Measurements from ENCODE around the gene WRNIP1. TPM values are rescaled to one million over a fixed set of nuclear protein-coding genes. Genes with fewer than 3 reads are reported as not detected.

The WRNIP1 gene
- total and polyA plus RNA-seq, 9 of the 15 experiments (the other 6 are each of a cell fraction or from before 2014, with no cell fraction given): 13.2 to 63.6 (median 48.6) TPM

DNA sequence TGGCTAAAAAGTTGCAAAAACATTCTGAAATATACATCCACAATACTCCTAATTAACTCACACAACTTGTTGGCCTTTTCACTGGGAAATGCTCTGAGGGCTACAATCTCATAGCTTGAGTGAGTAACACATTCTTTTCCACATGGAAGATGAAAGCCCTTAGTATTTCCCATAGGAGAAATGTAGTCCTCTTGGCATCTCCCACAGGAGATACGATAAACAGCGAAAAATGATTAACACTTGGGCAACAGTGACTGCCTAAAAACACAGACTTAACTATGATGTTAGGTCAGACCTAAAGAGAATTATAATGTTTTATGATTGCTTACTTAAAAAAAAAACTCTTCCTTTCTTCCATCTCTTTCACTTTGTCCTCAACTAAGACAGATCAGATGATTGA, 23.4 kb upstream of the WRNIP1 start (continued):
- TF ChIP-seq ZNF740 (CRISPR knock-in tag; IDR thresholded peaks at IDR 0.05): no peak
- no peak for TF ChIP-seq ZNF740 (tag; IDR thresholded peaks at IDR 0.05)
- no peak for TF ChIP-seq NUFIP1 (IDR thresholded peaks at IDR 0.05; ENCODE audit: partially characterized antibody)

- Histone ChIP-seq H2AFZ (ENCODE audit: low read depth, low read length) (peak overlapping the region; percentile 54), H3K9me3 (replicated peaks; ENCODE audit: control insufficient read depth, insufficient read depth, low read depth, low read length) (no peaks in the 10 kb centered on the region), H4K20me1 (replicated peaks; ENCODE audit: control insufficient read depth, insufficient read depth, low read length) (no peaks in the 10 kb centered on the region), H3K4me3 (no peak overlapping the region), H3K27me3 (ENCODE audit: control insufficient read depth in 2 of 2, insufficient read depth in 2 of 2, low read length in 2 of 2) (no peaks in the 10 kb centered on the region), H3K9me1 (ENCODE audit: control insufficient read depth, insufficient read depth, low read length) (no peaks in the 10 kb centered on the region), H3K79me2 (ENCODE audit: control insufficient read depth, insufficient read depth, low read length) (no peaks in the 10 kb centered on the region), H3K27ac (ENCODE audit: extremely low read depth, low read depth, low read length) (no peak overlapping the region), H3K4me2 (ENCODE audit: insufficient read depth, low read length) (no peak overlapping the region), H3K36me3 (ENCODE audit: control insufficient read depth, insufficient read depth, low read length) (no peaks in the 10 kb centered on the region), H3K9ac (ENCODE audit: insufficient read depth in 1 of 2, low read depth in 2 of 2, low read length in 2 of 2) (peak overlapping the region in 1 of 2 experiments; percentile 6; a peak in 1 of 4 replicates), H3K4me1 (replicated peaks in 1 of 2; ENCODE audit: control insufficient read depth in 2 of 2, insufficient read depth in 2 of 2, low read length in 2 of 2) (peaks cover 5 to 11% of the 10 kb centered on the region in 2 experiments; a peak in 3 of 5 replicates)
- DNase-seq (ENCODE audit: extremely low read depth in 1 of 4, low spot score in 3 of 4): no peak
- no TSS peak for BruUV-seq (replicated peaks)
- FAIRE-seq: no peak
- TF ChIP-seq HNRNPL (IDR thresholded peaks at IDR 0.05; ENCODE audit: low read depth, low read length): no peak
- TF ChIP-seq GTF2F1 (IDR thresholded peaks at IDR 0.05; ENCODE audit: low read depth, low read length): no peak
- TF ChIP-seq KHSRP (IDR thresholded peaks at IDR 0.05): no peak
- TF ChIP-seq ZNF785 (CRISPR knock-in tag; IDR thresholded peaks at IDR 0.05): no peak
- TF ChIP-seq, protein P1, sequence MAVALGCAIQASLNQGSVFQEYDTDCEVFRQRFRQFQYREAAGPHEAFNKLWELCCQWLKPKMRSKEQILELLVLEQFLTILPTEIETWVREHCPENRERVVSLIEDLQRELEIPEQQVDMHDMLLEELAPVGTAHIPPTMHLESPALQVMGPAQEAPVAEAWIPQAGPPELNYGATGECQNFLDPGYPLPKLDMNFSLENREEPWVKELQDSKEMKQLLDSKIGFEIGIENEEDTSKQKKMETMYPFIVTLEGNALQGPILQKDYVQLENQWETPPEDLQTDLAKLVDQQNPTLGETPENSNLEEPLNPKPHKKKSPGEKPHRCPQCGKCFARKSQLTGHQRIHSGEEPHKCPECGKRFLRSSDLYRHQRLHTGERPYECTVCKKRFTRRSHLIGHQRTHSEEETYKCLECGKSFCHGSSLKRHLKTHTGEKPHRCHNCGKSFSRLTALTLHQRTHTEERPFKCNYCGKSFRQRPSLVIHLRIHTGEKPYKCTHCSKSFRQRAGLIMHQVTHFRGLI (CRISPR knock-in tag; IDR thresholded peaks at IDR 0.05): no peak
- no peak for TF ChIP-seq ZNF23 (CRISPR knock-in tag; IDR thresholded peaks at IDR 0.05)
- TF ChIP-seq SNIP1 (IDR thresholded peaks at IDR 0.05; ENCODE audit: low read depth): no peak
- no peak for TF ChIP-seq ELF2 (CRISPR knock-in tag; IDR thresholded peaks at IDR 0.05)
- TF ChIP-seq ZNF165 (CRISPR knock-in tag; IDR thresholded peaks at IDR 0.05; ENCODE audit: borderline replicate concordance): no peak
- intact Hi-C loops (cut with micrococcal nuclease) (loop anchor here (5.0 kb wide), 1 partner anchor 1146 kb away; no protein-coding TSS in a partner anchor), in situ Hi-C loops (cut with MboI) (no loop called here)
- POLR2A ChIA-PET: interaction anchor here (0.5 to 1.1 kb wide), 4 partner anchors 10 to 1247 kb away, joined by 3 to 4 read pairs (median 3); no protein-coding TSS in a partner anchor
- 39% methylated on average over 17 of the region's 17 CpGs for WGBS (ENCODE audit: insufficient coverage, low coverage, missing lambda C conversion rate)
- CTCF ChIA-PET (ENCODE audit: low intra/inter-chr PET ratio): no interaction called here
- ATAC-seq: peak; percentile 31; the same call in 1 of the 3 replicates
Measured at GRCh38 chr6:2743280-2744208, 21.6 kb upstream of the WRNIP1 start.
